Prostate gland (tissue), 2 donors: Measurements from ENCODE around the gene GRPEL2. TPM values are rescaled to one million over a fixed set of nuclear protein-coding genes. Genes with fewer than 3 reads are reported as not detected.

Experiments
- DNase-seq: peaks from one replicate; pipeline ENCODE4 v3.0.0-alpha.2; 2019; ENCODE audit warnings: low spot score
- H3K27ac ChIP-seq, 2 donors: fragments of 200-600 bp; sonication (generic); 2 replicates each; pipeline ENCODE4 v1.5.1; 2017 to 2019
- H3K27me3 ChIP-seq: fragments of 200-600 bp; sonication (generic); replicated peaks from 2 replicates; pipeline ENCODE4 v1.5.1; 2019; ENCODE audit not compliant: insufficient read depth
- H3K36me3 ChIP-seq, 2 donors: fragments of 200-600 bp; sonication (generic); 1 replicate in 1 of 2; 2 replicates in 1 of 2; pipeline versions ENCODE4 v1.5.1 to v1.8.1; 2017 to 2019
- H3K4me1 ChIP-seq: fragments of 200-600 bp; sonication (generic); replicated peaks from 2 replicates; pipeline ENCODE4 v1.5.1; 2019
- H3K4me3 ChIP-seq, 2 donors: fragments of 200-600 bp; sonication (generic); 2 replicates each; pipeline ENCODE4 v1.5.1; 2017 to 2019
- H3K9me3 ChIP-seq: fragments of 200-600 bp; sonication (generic); 2 replicates; pipeline ENCODE4 v1.5.1; 2017
- POLR2A ChIP-seq: fragments of 450-650 bp; IDR thresholded peaks from one replicate; pipeline ENCODE4 v1.6.1; 2016; ENCODE audit warnings: antibody characterized with exemption, mild to moderate bottlenecking
- POLR2AphosphoS5 ChIP-seq: sonication (generic); formaldehyde crosslinking; IDR thresholded peaks from one replicate; pipeline ENCODE4 v1.6.1; 2017; ENCODE audit warnings: antibody characterized with exemption
- WGBS: methylation state at CpG from one replicate; pipeline ENCODE4 v1.1.5; 2018; 5-methylcytosine and 5-hydroxymethylcytosine counted together
- intact Hi-C: fragments of 100-400 bp; cut with DNase I; formaldehyde crosslinking; loops from one replicate; pipeline ENCODE4 v1.14.2; 2022
- total RNA-seq, 2 donors: library from RNA; depleted of rRNA; stranded (reverse); fragments of >200 nt; gene quantifications; one replicate each; pipeline ENCODE4 v1.1.0, GENCODE V29; 2016
- TF ChIP-seq, protein P1 (sequence below), 4 experiments: fragments of 200-600 bp in 2 of 4; fragments of 450-650 bp in 2 of 4; sonication (generic) in 2 of 4; IDR thresholded peaks; 1 replicate in 3 of 4; 2 replicates in 1 of 4; pipeline ENCODE4 v1.5.1; 2016 to 2019; ENCODE audit warnings: antibody characterized with exemption in 4 of 4, mild to moderate bottlenecking in 2 of 4, moderate library complexity in 2 of 4

The GRPEL2 gene
- total RNA-seq, 2 donors from 2014 or later, result 11.1 to 12.0 TPM

- H3K4me1 ChIP-seq, result no peaks in the 10 kb centered on the region
- no peak overlapping the region for H3K27ac ChIP-seq
- no peaks in the 10 kb centered on the region for H3K9me3 ChIP-seq
- intact Hi-C loops, result no loop called here
- TF ChIP-seq POLR2A, result no peak
- no peak for TF ChIP-seq POLR2AphosphoS5
- TF ChIP-seq, protein P1, sequence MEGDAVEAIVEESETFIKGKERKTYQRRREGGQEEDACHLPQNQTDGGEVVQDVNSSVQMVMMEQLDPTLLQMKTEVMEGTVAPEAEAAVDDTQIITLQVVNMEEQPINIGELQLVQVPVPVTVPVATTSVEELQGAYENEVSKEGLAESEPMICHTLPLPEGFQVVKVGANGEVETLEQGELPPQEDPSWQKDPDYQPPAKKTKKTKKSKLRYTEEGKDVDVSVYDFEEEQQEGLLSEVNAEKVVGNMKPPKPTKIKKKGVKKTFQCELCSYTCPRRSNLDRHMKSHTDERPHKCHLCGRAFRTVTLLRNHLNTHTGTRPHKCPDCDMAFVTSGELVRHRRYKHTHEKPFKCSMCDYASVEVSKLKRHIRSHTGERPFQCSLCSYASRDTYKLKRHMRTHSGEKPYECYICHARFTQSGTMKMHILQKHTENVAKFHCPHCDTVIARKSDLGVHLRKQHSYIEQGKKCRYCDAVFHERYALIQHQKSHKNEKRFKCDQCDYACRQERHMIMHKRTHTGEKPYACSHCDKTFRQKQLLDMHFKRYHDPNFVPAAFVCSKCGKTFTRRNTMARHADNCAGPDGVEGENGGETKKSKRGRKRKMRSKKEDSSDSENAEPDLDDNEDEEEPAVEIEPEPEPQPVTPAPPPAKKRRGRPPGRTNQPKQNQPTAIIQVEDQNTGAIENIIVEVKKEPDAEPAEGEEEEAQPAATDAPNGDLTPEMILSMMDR (IDR thresholded peaks at IDR 0.05), result no peak
- no peaks in the 10 kb centered on the region for H3K36me3 ChIP-seq
- 88% methylated on average over 5 of the region's 5 CpGs for WGBS
- H3K4me3 ChIP-seq, result no peak overlapping the region
- no peaks in the 10 kb centered on the region for H3K27me3 ChIP-seq
- DNase-seq, result no peak
These were observed 42.7 kb upstream of the GRPEL2 start for GRCh38 chr5:149302641-149303040.

GRCh38 chr5:149303210-149303609, 42.1 kb upstream of the GRPEL2 start:
- Histone ChIP-seq H3K27me3 (no peaks in the 10 kb centered on the region), H3K4me1 (no peaks in the 10 kb centered on the region), H3K9me3 (no peaks in the 10 kb centered on the region), H3K27ac (no peak overlapping the region), H3K36me3 (no peaks in the 10 kb centered on the region), H3K4me3 (no peak overlapping the region)
- intact Hi-C loops, result no loop called here
- TF ChIP-seq, protein P1 (IDR thresholded peaks at IDR 0.05), result no peak
- TF ChIP-seq POLR2A (no peak), POLR2AphosphoS5 (no peak)
- WGBS, result 81% methylated on average over 4 of the region's 4 CpGs
- DNase-seq, result no peak

- intact Hi-C loops, result no loop called here
- TF ChIP-seq POLR2AphosphoS5, result no peak
- TF ChIP-seq POLR2A, result no peak
- TF ChIP-seq, protein P1 (IDR thresholded peaks at IDR 0.05), result no peak
- Histone ChIP-seq H3K27me3 (no peaks in the 10 kb centered on the region), H3K9me3 (no peaks in the 10 kb centered on the region), H3K4me3 (no peak overlapping the region), H3K27ac (no peak overlapping the region), H3K4me1 (no peaks in the 10 kb centered on the region), H3K36me3 (no peaks in the 10 kb centered on the region)
- 86% methylated on average over 11 of the region's 11 CpGs for WGBS
- DNase-seq, result no peak
These were observed 40.9 kb upstream of the GRPEL2 start for GRCh38 chr5:149304195-149305078.

DNA sequence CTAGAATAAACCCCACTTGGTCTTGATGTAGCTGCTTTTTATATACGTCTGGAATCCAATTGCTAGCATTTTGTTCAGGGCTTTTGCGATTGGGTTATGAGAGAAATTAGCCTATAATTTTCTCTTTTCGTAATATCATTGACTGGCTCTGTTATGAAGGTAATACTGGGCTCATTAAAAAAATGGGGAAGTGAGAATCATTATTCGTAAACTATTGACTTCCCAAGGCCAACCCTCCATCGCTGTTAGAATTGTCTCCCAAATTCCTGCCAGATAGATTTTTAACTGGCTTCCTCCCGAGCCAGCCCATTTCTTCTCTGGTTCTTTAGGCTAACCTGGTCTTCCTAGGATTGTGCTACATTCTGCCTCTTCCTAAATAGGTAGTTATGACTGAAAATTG, 35.9 kb upstream of the GRPEL2 start:
- H3K9me3 ChIP-seq, result no peaks in the 10 kb centered on the region
- no peaks in the 10 kb centered on the region for H3K27me3 ChIP-seq
- WGBS, result 87% methylated on average over 6 of the region's 6 CpGs
- H3K36me3 ChIP-seq, result no peaks in the 10 kb centered on the region
- H3K4me1 ChIP-seq, result no peaks in the 10 kb centered on the region
- H3K27ac ChIP-seq, result no peak overlapping the region
- intact Hi-C loops, result no loop called here
- TF ChIP-seq POLR2A (no peak), POLR2AphosphoS5 (no peak)
- TF ChIP-seq, protein P1 (IDR thresholded peaks at IDR 0.05), result no peak
- H3K4me3 ChIP-seq, result no peak overlapping the region
- DNase-seq, result no peak

GRCh38 chr5:149310488-149310887, 34.8 kb upstream of the GRPEL2 start:
- WGBS, result 91% methylated on average over 4 of the region's 4 CpGs
- intact Hi-C loops, result no loop called here
- no peak for DNase-seq

More at GRCh38 chr5:149310488-149310887, 34.8 kb upstream of the GRPEL2 start:
- H3K27me3 ChIP-seq, result no peaks in the 10 kb centered on the region
- no peak overlapping the region for H3K4me3 ChIP-seq
- no peak overlapping the region for H3K27ac ChIP-seq
- TF ChIP-seq POLR2A, result no peak
- TF ChIP-seq, protein P1 (IDR thresholded peaks at IDR 0.05), result no peak
- TF ChIP-seq POLR2AphosphoS5, result no peak
- no peaks in the 10 kb centered on the region for H3K9me3 ChIP-seq
- no peaks in the 10 kb centered on the region for H3K4me1 ChIP-seq
- H3K36me3 ChIP-seq, result no peaks in the 10 kb centered on the region
